Nephron progenitor cell (in vitro differentiated cells): ENCODE measurements around the gene OXLD1.
"Not testable (repeated sequence)": the region's sequence is repeated elsewhere in the genome, so short reads cannot be mapped to it uniquely, and the experiment has no call there.

Experiments
- DNase-seq: peaks from one replicate; pipeline ENCODE4 v3.0.0; 2021
- H3K27ac Mint-ChIP-seq: 2 replicates; pipeline ENCODE4 v1.8.0; 2021; ENCODE audit warnings: mild to moderate bottlenecking, moderate library complexity, mixed read lengths
- H3K27me3 Mint-ChIP-seq: 2 replicates; pipeline ENCODE4 v1.8.0; 2021; ENCODE audit warnings: mild to moderate bottlenecking, low read depth, mixed read lengths; ENCODE audit not compliant: poor library complexity
- H3K36me3 Mint-ChIP-seq: 2 replicates; pipeline ENCODE4 v1.8.0; 2021; ENCODE audit warnings: low read depth, mixed read lengths
- H3K4me1 Mint-ChIP-seq: 2 replicates; pipeline ENCODE4 v1.8.0; 2021; ENCODE audit warnings: mixed read lengths
- H3K4me3 Mint-ChIP-seq: 2 replicates; pipeline ENCODE4 v1.8.0; 2021; ENCODE audit warnings: mild to moderate bottlenecking, moderate library complexity, mixed read lengths
- H3K9me3 Mint-ChIP-seq: 2 replicates; pipeline ENCODE4 v1.8.0; 2021; ENCODE audit warnings: mild to moderate bottlenecking, moderate library complexity, mixed read lengths
- TF ChIP-seq, protein P1 (sequence below): fragments of 200-600 bp; sonication (generic); IDR thresholded peaks from 2 replicates; pipeline ENCODE4 v1.5.0; 2021; ENCODE audit warnings: antibody characterized with exemption

Gene OXLD1

DNA sequence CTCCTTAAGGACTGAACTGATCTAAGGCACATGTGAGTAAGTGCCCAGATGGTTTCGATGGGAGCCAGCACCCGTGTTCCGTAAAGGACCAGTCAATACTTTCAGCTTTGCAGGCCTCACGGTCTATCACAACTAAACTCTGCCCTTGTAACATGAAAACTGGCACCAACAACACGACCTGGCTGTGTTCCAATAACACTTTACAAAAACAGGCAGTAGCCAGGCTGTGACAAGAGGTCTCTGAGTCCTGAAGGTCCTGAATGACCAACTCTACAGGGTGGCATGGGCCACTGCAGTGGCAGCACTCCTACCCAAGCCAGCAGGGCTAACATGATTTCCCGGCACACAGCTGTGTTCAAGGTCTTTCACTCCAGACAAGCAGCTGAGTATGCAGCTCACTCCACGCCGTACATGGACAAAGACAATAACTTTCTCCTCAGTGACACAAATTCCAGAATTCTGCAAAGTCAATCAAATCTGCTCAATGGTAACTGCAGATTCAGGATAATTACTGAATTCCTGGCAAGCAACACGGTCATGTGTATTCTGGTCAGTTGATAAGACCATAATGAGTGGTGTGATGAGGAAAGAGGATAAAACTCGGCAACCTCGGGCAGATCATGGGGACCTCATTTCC lies 44.8 kb downstream of the OXLD1 start:
- H3K9me3 Mint-ChIP-seq = peaks cover 33% of the 10 kb centered on the region
- H3K27me3 Mint-ChIP-seq = no peaks in the 10 kb centered on the region
- TF ChIP-seq, protein P1, sequence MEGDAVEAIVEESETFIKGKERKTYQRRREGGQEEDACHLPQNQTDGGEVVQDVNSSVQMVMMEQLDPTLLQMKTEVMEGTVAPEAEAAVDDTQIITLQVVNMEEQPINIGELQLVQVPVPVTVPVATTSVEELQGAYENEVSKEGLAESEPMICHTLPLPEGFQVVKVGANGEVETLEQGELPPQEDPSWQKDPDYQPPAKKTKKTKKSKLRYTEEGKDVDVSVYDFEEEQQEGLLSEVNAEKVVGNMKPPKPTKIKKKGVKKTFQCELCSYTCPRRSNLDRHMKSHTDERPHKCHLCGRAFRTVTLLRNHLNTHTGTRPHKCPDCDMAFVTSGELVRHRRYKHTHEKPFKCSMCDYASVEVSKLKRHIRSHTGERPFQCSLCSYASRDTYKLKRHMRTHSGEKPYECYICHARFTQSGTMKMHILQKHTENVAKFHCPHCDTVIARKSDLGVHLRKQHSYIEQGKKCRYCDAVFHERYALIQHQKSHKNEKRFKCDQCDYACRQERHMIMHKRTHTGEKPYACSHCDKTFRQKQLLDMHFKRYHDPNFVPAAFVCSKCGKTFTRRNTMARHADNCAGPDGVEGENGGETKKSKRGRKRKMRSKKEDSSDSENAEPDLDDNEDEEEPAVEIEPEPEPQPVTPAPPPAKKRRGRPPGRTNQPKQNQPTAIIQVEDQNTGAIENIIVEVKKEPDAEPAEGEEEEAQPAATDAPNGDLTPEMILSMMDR = no peak
- no peak for DNase-seq
- peaks cover 88% of the 10 kb centered on the region for H3K36me3 Mint-ChIP-seq
- no peak overlapping the region for H3K27ac Mint-ChIP-seq
- no peaks in the 10 kb centered on the region for H3K4me1 Mint-ChIP-seq
- H3K4me3 Mint-ChIP-seq = no peak overlapping the region

DNA sequence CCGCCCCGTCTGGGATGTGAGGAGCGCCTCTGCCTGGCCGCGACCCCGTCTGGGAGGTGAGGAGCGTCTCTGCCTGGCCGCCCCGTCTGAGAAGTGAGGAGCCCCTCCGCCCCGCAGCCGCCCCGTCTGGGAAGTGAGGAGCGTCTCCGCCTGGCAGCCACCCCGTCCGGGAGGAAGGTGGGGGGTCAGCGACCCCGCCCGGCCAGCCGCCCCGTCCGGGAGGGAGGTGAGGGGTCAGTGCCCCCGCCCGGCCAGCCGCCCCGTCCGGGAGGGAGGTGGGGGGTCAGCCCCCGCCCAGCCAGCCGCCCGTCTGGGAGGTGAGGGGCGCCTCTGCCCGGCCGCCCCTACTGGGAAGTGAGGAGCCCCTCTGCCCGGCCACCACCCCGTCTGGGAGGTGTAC lies 48.1 kb downstream of the OXLD1 start:
- not testable (repeated sequence) for DNase-seq, H3K27me3 Mint-ChIP-seq, H3K4me1 Mint-ChIP-seq, H3K4me3 Mint-ChIP-seq, H3K27ac Mint-ChIP-seq
- H3K9me3 Mint-ChIP-seq = peaks cover 18% of the 10 kb centered on the region
- H3K36me3 Mint-ChIP-seq = peaks cover 90% of the 10 kb centered on the region

DNA sequence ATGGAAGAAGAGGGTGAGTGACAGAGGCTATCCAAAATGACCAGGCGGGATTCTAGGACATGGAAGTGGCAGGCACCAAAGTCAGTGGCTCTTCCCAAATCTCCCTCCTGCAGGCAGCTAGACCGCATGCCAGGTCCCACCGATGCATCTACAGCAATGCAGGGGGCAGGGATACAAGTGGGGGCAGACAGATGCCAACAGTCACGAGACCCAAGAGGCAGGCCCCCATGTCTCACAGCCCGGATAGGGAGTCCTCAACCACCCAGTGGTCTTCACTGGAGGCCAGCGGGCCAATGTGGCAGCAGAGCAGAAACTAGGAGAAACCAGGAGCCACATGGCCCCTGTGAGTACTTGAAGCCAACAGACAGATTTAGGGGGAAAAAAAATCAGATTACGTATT lies 49.5 kb downstream of the OXLD1 start:
- Mint-ChIP-seq H3K9me3 (peaks cover 18% of the 10 kb centered on the region), H3K4me3 (no peak overlapping the region), H3K27me3 (no peaks in the 10 kb centered on the region), H3K36me3 (peaks cover 96% of the 10 kb centered on the region), H3K27ac (no peak overlapping the region), H3K4me1 (no peaks in the 10 kb centered on the region)
- no peak for DNase-seq
- TF ChIP-seq, protein P1 = no peak

DNA sequence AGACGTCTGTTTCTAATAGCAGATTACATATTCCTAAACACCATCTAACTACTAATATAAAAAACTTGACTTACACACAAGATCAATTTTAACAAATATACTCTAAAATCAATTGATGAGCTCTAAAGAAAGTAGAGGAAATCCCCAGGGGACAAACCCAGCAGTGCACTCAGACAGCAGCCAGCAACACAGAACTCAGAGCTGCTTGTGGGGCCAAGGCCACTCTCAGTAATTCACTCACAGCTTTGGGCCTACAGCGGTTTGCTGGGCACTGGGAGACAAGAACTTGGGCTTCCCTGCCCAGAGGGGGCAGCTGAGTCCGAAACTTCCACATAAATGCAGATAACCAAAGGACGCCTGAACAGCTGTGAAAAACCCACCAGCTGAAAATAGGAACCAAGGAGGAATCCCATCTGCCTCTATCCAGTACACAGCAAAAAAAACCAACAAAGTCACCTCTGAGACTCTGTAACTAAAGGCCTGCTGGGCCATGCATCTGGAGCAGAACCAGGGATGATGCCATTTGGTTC lies 50.9 kb downstream of the OXLD1 start:
- Mint-ChIP-seq H3K27me3 (no peaks in the 10 kb centered on the region), H3K4me1 (no peaks in the 10 kb centered on the region), H3K36me3 (peaks cover 85% of the 10 kb centered on the region), H3K9me3 (peaks cover 18% of the 10 kb centered on the region), H3K27ac (no peak overlapping the region), H3K4me3 (no peak overlapping the region)
- no peak for DNase-seq
- TF ChIP-seq, protein P1 = no peak
